ENCODE measurements around the gene ENDOD1.

ENDOD1 gene

DNA sequence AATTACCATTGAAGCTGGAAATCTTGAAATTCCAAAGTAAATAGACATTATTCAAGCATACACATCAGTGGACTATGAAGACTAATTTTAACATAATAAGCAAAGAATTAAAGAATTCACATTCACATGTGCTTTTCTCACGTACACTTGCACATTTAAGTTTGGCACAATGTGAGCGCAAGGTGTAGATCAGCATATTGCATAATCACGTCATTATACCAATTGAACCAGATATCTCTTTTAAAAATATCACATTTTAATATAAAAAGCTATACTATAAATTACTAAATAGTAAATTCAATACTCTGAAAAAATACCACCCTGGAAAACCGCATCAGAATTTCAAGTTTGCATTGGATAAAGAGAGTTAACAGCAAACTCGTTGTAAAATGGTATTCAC, 80.6 kb downstream of the ENDOD1 start:
- no peak for DNase-seq (ENCODE audit: insufficient read length, low spot score)
- TF ChIP-seq, protein P1, sequence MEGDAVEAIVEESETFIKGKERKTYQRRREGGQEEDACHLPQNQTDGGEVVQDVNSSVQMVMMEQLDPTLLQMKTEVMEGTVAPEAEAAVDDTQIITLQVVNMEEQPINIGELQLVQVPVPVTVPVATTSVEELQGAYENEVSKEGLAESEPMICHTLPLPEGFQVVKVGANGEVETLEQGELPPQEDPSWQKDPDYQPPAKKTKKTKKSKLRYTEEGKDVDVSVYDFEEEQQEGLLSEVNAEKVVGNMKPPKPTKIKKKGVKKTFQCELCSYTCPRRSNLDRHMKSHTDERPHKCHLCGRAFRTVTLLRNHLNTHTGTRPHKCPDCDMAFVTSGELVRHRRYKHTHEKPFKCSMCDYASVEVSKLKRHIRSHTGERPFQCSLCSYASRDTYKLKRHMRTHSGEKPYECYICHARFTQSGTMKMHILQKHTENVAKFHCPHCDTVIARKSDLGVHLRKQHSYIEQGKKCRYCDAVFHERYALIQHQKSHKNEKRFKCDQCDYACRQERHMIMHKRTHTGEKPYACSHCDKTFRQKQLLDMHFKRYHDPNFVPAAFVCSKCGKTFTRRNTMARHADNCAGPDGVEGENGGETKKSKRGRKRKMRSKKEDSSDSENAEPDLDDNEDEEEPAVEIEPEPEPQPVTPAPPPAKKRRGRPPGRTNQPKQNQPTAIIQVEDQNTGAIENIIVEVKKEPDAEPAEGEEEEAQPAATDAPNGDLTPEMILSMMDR (IDR thresholded peaks at IDR 0.05; ENCODE audit: insufficient read depth, missing control alignments), result no peak
- no peak for FAIRE-seq

- no peak for FAIRE-seq
- TF ChIP-seq, protein P1 (IDR thresholded peaks at IDR 0.05; ENCODE audit: insufficient read depth, missing control alignments), result no peak
- DNase-seq (ENCODE audit: insufficient read length, low spot score), result no peak
These were observed 86.3 kb downstream of the ENDOD1 start for GRCh38 chr11:95175818-95176380.

Data from D721Med (cell line).